SHP77 treated with DMSO at 0.1 percent for 48 hours (cell line): ENCODE measurements around the gene KRT75.
A peak's percentile ranks its signal among the peaks of the same experiment; 100 is the strongest.

ENCODE experiments used
- DNase-seq: peaks from one replicate; lab custom pipeline; 2025; lab: John Stamatoyannopoulos, UW

Gene KRT75

DNA sequence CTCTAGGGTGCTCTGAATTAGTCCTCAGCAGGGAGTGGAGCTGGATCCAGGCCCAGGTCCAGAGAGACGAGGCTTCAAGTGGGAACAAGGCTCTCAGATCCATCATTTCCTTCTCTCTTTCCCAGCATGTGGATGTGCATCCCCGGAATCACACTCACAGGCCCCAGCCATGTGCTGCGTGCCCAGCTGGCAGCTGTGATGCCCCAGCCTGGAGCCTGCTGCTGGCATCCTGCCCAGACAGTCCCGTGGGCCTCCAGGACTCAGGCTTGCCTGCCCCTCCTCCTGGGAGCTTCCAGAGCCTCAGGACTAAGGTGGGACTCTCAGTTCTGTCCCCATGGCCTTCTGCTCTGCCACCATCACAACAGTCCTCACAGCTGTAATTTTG is 42.6 kb downstream of the KRT75 start:
- DNase-seq = peak; percentile 40

DNA sequence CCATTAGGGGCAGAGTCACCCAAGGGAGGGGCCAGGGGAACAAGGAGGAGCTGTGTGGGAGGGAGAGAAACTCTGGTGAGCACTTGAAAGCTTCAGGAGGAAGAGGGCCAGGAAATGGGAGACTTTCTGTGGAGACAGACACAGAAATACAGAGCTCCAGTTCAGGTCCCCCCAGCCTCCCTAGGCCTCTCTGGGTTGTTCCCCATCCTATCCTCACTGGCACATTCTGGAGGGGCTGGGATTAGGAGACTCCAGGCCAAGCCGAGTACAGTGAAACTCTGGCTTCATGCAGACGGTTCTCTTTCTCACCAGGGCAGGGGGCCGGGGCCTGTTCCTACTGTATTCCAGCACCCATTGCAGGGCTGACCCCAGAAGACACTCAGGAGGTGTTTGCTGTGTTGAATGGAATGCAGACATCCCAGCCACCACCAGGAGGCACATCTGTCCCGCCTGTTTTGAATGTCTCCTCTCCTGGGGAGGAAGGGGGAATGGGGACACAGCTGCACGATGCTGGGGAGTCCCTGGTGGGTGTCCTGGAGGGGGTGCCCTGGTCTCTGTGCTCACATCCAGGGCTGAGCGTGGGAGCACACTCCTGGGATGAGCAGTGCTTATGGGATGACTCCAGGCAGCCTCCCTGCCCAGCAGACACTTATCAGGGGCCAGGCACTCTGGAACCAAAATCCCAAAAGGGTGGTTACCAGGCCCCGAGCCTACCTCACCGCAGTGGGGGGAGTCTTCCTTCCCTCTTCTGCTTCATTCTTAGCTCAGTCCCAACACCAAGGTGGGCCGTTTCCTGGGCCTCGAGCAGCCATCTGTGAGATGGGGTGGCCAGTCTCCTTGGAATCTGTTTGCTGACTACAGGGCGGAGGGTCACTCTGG is 43.2 kb downstream of the KRT75 start:
- DNase-seq = no peak

DNA sequence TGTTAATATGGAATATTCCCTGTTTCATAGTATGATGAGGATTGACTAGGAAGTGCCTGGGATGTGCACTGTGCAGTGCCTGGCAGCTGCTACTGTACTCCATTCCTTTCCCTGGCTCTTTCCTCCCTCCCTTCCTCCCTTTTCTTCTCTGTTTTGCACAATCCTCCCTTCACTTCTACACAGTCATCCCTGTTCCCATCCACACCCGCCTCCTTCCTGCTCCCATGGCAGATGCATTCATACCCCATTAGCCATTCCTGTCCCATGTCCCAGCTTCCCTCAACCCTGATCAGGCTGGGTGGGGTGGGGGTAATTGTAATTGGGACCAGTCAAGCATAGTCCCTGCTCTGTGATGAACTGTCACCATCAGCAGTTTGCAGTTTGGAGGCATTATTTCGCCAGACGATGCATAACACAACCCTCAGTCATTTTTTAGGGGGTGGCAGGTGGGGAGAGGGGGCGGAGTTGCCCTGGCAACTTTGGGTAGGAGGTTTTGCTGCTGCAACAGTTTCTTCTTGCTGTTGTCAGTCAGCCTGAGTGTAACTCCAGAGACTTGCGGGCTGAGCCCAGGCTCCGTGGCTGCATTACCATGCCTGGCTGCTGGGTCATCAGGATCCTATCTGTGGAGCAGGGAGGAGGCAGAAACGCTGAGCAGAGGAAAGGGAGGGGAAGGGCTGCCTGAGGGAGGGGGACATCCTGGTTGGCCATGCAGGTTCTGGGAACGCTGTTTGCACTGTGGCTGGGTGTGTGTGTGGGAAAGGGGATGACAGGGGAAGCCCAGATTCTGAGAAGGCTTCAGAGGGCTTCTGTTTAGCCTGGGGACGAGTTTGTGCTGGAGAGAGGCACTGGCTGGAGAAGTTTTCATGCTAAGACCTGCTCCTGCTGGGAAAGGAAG is 44.6 kb downstream of the KRT75 start:
- no peak for DNase-seq

DNA sequence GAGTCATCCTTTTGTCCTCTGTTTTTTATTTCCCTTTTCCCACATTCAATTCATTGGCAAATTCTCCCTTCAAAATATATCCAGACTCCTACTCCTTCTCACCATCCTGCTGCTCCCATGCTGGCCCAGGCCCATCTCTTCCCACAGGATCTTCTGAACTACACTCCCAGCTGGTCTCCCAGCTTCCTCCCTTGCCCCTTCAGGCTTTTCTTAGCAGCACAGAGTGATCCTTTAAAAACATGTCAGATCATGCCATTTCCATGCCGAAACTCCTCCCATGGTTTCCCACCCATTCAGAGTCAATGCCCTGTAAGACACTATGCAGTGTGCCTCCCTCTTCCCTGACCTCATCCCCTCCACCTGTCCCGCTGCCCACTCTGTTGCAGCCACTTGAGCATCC is 46.3 kb downstream of the KRT75 start:
- no peak for DNase-seq

DNA sequence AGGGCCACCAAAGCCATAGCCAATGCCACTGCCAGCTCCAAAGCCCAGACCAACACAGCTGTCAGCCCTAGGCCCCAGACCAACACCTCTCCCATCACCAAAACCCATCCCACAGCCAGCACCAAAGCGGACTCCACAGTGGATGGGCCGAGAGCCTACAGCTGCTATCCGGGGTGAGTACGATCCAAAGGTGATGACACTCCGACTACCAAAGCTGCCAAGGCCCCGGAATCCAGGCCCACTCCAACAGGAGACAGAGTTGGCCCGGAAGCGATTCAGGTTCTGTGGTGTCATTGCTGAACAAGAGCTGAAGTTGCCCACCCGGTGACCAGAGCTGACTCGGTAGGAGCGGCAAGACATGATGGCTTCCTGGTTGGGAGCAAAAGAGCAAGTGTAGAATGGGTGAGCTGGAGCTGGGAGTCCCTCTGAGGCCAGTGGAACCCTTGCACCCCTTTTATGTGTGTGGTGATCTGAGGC is 48.9 kb downstream of the KRT75 start, which contains the start of gene KRT84:
Gene KRT84 (minus strand): TSS at position 427 of the 477 bp plus-strand sequence. CDS start 67 bp downstream, at position 360.
- no peak for DNase-seq

DNA sequence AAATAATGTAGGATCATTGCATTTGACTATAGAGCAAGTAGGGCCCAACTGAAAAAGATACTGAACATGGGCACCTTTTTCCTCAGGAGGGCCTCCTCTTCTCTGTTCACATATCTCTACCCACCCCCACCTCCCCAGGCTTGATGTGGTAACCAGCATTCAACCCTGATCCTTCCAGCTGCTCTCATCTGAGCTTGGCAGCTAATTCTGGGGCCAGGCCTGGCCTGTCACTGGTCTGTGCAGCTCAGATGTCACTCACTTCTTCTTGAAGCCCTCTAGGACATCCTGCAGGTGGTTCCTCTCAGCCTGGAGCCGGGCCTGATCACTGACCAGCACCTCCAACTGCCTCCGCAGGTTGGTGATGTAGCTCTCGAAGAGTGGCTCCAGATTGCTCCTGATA is 50.8 kb downstream of the KRT75 start:
- DNase-seq = no peak

DNA sequence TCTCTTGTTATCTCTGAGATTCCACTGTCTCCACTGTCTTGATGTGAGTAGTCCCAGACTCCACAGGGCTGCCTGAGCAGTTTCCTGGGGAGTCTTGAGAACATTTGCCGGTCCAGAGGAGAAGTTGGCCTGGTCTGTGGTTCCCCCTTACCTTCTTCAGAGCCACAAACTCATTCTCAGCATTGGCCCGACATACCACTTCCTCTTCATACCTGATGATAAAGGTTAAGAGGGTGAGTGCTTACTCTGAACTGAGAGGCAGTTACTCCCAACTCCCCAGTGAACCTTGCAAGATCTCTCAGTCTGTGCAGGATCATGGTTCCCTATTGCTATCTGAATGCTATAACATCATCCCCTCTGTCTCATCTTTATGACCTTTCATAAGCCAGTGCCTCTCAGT is 51.3 kb downstream of the KRT75 start:
- DNase-seq = no peak

DNA sequence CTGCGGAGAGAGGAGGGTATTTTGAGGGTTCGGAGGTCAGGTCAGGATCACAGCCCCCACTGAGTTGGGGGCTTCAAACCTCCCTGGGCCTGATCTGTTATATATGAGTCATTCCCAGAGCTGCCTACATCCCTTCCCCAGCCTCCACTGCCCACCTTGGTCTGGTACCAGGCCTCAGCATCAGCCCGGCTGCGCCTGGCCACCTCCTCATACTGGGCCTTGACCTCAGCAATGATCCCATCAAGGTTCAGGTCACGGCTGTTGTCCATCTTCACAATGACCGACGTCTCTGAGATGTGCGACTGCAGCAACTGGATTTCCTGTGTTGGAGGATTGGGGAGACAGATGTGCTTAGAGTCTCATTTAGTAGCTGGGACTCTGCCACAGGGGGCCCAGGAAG is 53.0 kb downstream of the KRT75 start:
- DNase-seq = no peak

DNA sequence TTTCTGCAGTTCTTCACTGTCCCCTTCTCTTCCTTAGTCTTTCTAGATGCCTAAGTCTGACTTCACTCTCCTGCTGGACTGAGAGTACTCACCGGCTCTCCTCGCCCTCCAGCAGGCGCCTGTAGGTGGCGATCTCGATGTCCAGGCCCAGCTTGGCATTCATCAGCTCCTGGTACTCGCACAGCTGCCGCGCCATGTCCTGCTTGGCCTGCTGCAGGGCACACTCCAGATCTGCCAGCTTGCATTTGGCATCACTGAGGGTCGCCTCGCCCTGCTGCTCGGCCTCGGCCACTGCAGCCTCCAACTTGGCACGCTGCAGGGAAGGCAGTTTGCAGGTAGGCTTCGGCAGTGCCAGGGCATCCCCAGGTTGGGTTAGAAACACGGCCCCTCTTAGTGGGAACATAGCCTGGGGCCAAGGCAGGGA is 53.9 kb downstream of the KRT75 start:
- DNase-seq = peak; percentile 2

DNA sequence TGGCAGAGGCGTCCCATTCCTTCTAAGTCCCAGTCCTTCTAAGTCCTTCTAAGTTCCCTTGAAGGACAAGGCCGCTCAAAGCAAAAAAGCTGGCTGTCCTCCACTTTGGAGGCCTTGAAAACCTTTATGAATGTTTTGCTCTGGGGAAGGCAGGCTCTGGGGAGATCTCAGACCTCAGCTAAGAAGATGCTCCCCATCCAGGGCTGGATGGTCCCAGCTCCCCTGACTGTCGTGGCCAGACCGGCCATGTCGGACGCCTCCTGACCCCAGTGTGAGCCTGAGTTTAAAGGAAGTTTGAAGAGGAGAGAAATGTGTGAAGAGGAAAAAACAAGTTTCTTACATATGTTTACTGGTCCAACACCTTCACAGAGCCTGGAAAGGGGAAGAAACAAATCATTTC is 54.6 kb downstream of the KRT75 start:
- DNase-seq = no peak

DNA sequence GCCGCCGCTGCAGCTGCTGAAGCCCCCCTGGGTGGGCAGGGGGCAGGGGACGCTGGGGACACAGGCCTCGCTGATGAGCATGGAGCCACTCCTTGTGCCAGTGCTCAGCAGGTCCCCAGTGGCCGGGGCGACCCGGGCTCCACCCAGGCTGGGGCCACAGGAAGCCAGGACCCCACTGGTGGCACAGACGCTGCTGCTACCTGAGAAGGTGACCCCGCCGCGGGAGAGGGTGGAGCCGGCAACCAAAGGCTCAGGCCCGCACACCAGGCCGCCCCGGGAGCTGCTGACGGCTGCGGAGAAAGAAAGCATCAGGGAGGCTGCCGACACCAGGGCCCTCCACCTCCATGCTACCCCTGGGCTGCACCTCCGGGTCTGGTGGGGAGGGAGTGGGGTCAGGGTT is 56.1 kb downstream of the KRT75 start:
- no peak for DNase-seq

DNA sequence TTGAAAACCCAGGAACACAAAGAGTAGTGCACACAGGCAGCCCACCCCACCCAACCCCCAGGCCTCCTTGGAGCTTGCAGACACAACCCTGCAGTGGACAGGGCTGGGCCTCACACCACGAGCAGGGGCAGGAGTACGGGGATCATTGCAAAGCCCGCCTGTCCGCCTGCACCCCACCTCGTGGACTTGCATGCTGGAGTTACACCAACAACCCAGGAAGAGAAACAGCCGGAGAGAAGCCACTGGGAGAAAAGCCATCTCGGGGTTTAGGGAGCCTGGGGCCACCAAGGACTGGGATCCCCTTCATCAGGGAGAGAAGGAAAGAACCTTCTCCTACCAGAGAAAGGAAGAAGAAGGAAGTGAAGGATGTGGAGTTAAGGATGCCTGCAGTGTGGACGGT is 56.9 kb downstream of the KRT75 start:
- DNase-seq = no peak
